HPDE6-E6E7 (cell line): ENCODE measurements around the gene KRT9.
"Not testable (repeated sequence)": the region's sequence is repeated elsewhere in the genome, so short reads cannot be mapped to it uniquely, and the experiment has no call there.

Experiments
- DNase-seq: peaks from one replicate; pipeline ENCODE4 v3.0.0; 2011; ENCODE audit warnings: missing footprints; ENCODE audit errors: extremely low spot score

The KRT9 gene

GRCh38 chr17:41545829-41546410, 25.9 kb downstream of the KRT9 start:
- no peak for DNase-seq

- no peak for DNase-seq
Observed at GRCh38 chr17:41544935-41545334, 26.9 kb downstream of the KRT9 start.

DNA sequence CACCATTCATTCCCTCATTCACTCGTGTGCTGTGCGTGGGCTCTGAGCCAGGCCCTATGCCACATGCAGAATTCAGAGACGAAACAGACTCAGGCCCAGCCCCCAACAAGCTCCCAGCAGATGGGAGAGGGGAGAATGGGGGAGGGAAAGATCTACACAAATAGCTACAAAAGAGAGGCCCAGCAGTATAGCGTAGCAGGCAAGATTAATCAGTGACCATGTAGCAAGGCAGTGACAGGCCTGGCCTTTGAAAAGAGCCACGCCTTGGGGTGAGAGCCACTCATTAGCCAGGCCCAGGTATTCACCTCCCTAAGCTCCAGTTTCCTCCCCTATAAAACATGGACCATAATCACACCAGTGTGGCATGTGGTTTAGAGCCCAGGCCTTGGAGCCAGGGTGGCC, 27.4 kb downstream of the KRT9 start:
- DNase-seq, result no peak

DNA sequence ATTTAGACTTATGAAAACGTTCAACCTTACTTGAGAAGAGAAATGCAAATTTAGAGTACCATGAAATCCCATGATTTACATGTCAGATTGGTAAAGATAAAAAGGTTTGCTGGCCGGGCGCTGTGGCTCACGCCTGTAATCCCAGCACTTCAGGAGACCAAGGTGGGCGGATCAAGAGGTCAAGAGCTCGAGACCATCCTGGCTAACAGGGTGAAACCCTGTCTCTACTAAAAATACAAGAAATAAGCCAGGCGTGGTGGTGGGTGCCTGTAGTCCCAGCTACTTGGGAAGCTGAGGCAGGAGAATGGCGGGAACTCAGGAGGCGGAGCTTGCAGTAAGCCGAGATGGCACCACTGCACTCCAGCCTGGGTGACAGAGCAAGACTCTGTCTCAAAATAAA, 29.1 kb downstream of the KRT9 start:
- DNase-seq, result not testable (repeated sequence)

DNA sequence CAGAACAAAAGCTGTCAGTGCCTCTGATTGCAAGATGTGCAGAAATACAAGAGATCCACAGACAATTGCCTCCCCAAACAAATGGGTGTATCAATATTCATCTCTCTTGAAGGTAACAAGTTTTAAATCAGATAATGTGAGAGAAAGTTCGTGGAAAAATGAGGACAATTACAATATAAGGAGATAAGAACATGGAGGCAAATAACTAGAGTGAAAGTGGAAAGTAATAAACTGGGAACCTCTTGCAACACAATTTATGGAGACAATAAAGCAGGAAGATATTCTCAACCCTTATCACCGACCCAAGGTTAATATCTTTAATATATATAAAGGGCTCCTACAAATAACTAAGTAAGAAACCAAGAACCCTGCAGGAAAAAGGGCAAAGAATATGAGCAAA, 29.5 kb downstream of the KRT9 start:
- DNase-seq, result no peak

DNA sequence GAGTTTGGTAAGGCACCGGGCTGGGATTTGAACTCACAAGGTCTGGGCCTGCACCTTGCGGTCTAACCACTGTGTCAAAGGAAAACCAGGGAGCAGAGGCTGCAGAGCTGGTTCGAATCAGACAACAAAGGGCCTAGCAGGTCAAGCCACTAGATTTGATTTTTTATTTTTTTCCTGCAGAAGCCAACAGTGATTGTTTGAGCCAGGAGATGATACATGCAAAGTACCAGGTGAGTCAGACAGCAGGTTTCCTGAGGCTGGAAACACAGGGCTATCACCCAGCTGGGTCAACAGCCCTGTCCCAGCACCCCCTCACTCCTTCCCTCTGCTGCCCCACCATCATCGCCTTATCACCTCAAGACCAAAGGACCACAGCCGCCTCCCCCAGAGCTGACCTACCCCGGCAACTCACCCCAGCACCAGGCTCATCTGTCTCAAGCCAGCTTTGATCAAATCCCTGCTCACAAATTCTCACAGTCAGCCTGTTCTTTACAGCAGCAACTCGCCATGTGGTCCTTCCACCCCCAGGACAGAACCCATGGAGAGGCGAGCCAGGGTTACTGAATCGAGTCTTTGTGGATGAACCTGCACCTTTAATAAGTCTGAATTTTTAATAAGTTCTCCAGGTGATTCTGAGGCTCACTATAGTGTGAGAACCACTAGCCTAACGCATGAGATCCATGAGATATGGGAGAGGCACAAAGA, 30.8 kb downstream of the KRT9 start:
- no peak for DNase-seq

- no peak for DNase-seq
Observed at GRCh38 chr17:41539979-41540701, 31.7 kb downstream of the KRT9 start.

GRCh38 chr17:41539071-41539492, 32.8 kb downstream of the KRT9 start:
- DNase-seq, result no peak

DNA sequence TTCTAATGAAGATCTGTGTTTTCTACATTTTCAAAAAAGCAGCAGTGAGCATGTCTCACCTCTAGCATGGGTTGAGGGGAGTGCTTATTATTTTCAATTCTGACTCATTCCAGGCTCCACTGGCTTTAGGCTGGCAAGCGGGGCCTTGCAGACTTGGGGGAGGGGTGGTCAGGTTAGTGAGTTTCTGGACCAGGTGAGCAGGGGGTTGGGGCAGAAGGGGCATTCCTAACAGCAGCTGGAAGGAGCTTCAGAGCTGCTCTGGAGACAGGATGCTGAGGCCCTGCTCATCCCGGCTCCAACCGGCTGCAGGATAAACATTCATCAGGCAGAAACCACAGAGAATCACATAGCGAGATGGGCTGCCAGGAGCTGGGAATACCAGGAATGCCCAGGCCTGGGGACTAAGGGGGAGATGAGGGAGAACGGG, 33.3 kb downstream of the KRT9 start:
- no peak for DNase-seq

- DNase-seq, result no peak
Observed at GRCh38 chr17:41537990-41538389, 33.9 kb downstream of the KRT9 start.

DNA sequence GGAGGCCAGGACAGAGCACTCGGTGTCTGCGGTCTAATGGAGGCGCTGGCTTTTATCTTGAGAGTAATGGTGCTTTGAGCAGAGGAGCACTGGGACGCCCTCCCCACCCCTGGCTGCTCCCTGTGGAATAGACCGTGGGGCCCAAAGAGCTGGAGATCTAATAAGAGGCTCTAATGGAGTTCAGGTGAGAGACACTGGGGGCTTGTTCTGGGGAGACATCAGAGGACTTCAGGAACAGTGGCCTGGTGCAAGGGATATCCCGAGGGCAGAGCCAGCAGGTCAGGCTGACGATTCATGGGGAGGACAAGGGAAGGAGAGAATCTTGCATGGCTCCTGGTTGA, 34.3 kb downstream of the KRT9 start:
- no peak for DNase-seq

DNA sequence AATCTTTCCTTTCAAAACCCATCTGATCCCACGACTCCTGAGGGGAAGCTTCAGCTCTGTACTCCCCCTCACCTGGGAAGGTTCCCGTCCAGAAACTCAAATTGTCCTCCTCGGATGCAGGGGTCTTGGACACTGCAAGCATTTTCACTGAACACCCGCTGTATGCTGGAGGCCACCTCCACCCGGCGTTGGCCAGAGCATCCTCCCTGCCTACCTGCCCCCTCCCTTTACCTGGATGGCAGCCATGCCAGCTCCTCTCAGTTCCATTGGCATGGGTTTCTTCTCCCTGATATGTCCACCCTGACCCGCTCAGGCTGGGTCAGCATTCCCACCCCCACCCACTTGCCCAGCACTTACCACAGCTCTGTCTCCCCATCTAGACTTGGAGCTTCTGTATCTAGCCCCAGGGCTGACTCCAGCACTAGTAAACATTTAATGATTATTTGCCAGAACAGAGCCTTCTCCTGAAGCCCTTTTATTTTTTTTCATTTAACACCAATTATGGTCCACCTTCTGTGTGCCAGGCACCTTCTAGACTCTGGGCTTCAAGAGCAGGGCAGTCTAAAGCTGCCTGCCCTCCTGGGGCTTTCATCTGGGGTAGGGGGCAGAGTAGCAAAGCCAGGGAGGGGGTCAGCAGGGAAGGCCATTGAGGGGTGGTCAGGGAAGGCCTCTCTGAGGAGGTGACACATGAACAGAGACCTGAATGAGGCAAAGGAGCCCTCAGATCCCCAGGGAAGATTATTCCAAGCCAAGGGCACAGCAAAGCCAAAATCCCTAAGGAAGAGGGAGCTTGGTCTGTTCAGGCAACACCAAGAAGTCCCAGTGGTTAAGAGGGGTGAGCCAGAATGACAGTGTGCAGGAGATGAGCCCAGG, 34.9 kb downstream of the KRT9 start:
- DNase-seq, result no peak

GRCh38 chr17:41535764-41536481, 35.9 kb downstream of the KRT9 start:
- no peak for DNase-seq

- no peak for DNase-seq
Observed at GRCh38 chr17:41534899-41535546, 36.8 kb downstream of the KRT9 start.

- no peak for DNase-seq
Observed at GRCh38 chr17:41533613-41534012, 38.2 kb downstream of the KRT9 start.

DNA sequence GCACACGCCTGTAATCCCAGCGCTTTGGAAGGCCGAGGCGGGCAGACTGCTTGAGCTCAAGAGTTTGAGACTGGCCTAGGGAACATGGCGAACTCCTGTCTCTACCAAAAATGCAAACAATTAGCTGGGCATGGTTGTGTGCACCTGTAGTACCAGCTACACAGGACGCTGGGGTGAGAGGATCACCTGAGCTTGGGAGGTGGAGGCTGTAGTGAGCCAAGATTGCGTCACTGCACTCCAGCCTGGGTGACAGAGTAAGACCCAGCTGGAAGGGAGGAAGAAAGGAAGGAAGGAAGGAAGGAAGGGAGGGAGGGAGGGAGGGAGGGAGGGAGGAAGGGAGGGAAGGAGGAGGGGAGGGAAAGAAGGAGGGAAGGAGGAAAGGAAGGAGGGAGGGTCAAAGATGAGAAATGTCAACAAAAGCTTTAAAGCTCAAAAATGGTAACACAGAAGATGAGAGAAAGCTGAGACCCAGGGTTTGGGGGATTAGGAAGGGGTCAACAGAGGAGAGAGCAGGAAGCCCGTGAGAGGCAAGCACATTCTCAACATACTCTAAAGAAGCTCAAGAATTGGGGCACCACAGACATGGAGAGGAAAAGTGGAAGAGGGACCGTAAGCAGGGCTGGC, 38.8 kb downstream of the KRT9 start:
- no peak for DNase-seq

DNA sequence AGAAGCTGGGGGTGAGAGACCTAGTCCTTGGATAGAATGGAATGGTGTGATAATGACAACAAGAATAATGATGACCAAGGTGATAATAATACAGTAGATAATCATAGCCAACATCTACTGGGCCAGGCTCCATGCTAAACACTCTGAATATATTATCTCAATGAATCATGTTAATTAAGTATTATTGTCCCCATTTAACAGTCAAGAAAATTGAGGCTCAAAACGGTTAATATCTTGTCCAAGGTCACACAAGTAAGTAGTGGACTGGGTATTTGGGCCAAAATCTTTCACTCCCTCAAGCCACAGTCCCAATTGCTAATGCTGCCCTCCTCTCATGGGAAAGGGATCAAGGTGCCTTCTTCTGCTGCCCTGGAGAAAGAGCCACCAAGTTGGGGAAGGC, 39.9 kb downstream of the KRT9 start:
- DNase-seq, result no peak

GRCh38 chr17:41530062-41531048, 41.5 kb downstream of the KRT9 start:
- DNase-seq, result no peak

DNA sequence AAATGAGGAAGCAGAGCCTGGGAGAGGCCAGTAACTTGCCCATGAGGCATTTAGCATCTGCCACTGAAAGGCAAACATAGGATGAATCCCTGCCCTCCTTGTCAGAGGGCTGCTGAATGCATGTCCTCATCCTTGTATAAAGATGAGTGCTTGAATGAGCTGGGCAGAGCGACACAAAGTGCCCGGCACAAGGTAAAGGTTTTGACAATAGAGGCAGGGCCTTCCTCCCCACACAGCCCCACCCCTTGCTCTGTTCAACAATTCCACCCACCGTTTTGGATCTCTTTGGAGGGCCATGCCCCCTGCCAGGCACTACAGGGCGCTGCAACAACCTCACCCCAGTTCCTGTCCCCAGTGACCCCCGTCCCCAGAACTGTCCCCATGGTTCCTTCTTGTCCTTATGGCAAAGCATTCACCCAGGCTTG, 42.4 kb downstream of the KRT9 start:
- DNase-seq, result no peak
